Fibroblast of the aortic adventitia (primary cell): ENCODE results near the gene ANAPC7. TPM values are rescaled to one million over a fixed set of nuclear protein-coding genes. Genes with fewer than 3 reads are reported as not detected.

ENCODE experiments used
- DNase-seq: peaks from one replicate; pipeline ENCODE4 v3.0.0-alpha.2; 2010; ENCODE audit warnings: low read depth
- H3K4me3 ChIP-seq: 2 replicates; pipeline ENCODE4 v1.5.1; 2011; ENCODE audit warnings: low read depth, mild to moderate bottlenecking, control low read depth, low read length, moderate library complexity
- total RNA-seq: library from RNA; depleted of rRNA; stranded (reverse); fragments of >200 nt; gene quantifications from 2 replicates; pipeline ENCODE4 v1.2.3, GENCODE V29; 2012; ENCODE audit warnings: low replicate concordance
- TF ChIP-seq, protein P1 (sequence below): IDR thresholded peaks from 2 replicates; pipeline ENCODE4 v1.5.1; 2011; ENCODE audit warnings: mild to moderate bottlenecking, low read length, control low read depth, inconsistent platforms; ENCODE audit not compliant: insufficient read depth

ANAPC7 gene, protein sequence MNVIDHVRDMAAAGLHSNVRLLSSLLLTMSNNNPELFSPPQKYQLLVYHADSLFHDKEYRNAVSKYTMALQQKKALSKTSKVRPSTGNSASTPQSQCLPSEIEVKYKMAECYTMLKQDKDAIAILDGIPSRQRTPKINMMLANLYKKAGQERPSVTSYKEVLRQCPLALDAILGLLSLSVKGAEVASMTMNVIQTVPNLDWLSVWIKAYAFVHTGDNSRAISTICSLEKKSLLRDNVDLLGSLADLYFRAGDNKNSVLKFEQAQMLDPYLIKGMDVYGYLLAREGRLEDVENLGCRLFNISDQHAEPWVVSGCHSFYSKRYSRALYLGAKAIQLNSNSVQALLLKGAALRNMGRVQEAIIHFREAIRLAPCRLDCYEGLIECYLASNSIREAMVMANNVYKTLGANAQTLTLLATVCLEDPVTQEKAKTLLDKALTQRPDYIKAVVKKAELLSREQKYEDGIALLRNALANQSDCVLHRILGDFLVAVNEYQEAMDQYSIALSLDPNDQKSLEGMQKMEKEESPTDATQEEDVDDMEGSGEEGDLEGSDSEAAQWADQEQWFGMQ
- 25.8 and 41.0 TPM in 2 replicates for total RNA-seq

DNA sequence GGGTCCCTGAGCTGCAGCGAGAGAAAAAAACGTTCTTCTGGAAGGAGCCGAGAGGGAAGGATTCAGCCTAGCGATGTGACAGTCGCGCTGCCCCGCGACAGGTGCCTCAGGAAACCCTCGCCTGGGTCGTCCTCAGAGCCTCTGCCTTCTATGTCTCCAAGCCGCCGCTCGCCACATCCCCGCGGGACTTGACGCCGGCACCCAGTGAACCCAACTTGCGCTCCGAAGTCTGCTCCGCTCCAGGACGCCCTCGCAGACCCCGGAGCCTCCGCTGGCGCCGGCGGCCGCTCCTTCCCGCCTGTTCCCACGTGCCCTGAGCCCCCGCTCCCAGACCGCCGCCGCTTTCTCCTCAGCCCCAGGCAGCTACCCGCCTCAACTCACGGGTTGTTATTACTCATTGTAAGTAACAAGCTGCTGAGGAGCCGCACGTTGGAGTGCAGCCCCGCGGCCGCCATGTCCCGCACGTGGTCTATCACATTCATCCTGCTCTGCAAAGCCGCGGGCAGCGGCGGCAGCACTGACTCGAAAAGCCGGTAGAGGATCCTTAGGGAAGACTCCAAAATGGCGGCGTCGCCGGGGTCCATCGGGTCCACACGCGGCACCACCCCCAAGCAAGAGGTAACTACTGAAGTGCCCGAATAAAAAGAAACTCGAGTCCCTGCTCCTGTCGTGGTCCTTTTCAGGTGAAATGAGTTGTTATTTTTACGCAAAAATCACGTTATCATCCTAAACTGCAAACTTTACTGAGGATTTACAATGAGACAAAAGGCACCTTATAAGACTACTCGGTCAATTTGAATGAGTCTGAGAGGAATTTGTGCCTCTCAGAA is at the start of gene ANAPC7:
ANAPC7 (minus strand) TSS at position 563 of the 830 bp plus-strand sequence; CDS start at position 482, 81 bp downstream.
- peak; percentile 93 for DNase-seq
- TF ChIP-seq, protein P1, sequence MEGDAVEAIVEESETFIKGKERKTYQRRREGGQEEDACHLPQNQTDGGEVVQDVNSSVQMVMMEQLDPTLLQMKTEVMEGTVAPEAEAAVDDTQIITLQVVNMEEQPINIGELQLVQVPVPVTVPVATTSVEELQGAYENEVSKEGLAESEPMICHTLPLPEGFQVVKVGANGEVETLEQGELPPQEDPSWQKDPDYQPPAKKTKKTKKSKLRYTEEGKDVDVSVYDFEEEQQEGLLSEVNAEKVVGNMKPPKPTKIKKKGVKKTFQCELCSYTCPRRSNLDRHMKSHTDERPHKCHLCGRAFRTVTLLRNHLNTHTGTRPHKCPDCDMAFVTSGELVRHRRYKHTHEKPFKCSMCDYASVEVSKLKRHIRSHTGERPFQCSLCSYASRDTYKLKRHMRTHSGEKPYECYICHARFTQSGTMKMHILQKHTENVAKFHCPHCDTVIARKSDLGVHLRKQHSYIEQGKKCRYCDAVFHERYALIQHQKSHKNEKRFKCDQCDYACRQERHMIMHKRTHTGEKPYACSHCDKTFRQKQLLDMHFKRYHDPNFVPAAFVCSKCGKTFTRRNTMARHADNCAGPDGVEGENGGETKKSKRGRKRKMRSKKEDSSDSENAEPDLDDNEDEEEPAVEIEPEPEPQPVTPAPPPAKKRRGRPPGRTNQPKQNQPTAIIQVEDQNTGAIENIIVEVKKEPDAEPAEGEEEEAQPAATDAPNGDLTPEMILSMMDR, result peak; percentile 17
- H3K4me3 ChIP-seq, result peak within 1 kb of the TSS; percentile 93

DNA sequence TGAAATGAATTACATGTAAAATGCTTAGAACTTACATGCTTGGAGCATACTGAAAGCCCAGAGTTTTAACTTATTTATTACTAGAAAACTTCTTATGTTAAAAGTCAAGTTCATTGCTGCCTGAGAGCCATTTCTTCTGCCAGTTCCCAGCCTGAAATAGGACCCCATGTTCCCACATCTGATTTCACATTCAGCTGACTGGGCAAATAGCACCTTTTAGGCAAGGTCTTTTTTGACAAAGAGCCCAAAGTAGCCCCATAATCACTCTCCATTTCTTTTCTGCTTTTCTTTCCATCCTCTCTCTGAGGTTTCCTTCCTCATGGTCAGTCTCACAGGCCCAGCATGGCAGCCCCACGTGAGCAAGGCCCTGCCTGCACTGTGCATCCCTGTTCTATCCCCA is 47.8 kb upstream of the ANAPC7 start:
- TF ChIP-seq, protein P1, result no peak
- H3K4me3 ChIP-seq, result no peak overlapping the region

DNA sequence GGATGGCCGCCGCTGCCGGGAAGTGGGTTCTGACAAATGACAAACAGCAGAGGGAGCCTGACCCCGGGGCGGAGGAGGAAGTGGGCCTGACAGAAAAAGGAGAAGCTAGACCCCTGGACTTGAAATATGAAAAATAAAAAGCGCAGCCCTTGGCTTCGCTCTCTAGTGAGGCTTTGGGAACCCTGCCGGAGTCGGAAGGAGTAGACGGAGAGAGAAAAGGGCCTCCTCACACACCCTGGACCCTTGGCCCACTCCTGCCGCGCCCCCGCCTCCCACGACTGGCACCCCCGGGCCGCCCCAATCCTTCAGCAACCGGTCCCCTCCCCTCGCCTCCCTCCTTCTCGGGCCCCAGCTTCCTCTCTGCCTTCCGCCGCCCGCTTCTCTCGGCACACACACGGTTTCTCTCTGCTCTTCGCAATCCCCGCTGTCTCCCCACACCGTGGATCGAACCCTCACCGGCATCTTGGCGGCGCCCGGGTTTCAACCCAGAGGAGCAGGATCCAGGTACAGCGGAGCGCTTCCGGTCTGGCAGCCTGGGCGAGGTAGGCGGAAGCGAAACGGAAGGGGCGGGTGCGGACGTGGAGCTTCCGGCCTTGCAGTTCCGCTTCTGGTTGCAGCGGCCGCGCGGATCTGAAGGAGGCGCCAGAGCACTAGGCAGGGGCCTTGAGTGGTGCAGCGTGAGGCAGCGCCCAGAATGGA is 46.4 kb upstream of the ANAPC7 start, which contains the start of gene ARPC3:
ARPC3 (minus strand) TSS at position 539 of the 699 bp plus-strand sequence; CDS start at position 462, 77 bp downstream.
- H3K4me3 ChIP-seq, result peak within 1 kb of the TSS; percentile 94

More for the DNA sequence above, 47.8 kb upstream of the ANAPC7 start:
- DNase-seq, result no peak

DNA sequence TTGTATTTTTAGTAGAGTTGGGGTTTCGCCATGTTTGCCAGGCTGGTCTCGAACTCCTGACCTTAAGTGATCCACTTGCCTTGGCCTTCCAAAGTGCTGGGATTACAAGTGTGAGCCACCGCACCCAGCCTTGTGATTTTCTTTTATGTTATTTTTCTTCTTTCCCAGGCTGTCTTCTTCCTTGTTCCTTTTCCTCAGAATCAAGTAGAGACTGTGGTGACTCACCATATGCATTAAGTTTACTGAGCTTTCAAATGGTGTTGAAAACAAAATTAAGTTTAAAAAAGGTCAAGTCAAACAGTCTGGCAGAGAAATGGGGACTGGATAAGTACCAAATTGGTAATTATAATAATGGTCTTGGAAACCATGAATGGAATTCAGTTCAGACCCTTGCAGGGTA is 40.9 kb upstream of the ANAPC7 start:
- DNase-seq, result no peak

More for the DNA sequence above, 46.4 kb upstream of the ANAPC7 start, which contains the start of gene ARPC3:
- TF ChIP-seq, protein P1, result peak; percentile 87
- DNase-seq, result peak; percentile 92

DNA sequence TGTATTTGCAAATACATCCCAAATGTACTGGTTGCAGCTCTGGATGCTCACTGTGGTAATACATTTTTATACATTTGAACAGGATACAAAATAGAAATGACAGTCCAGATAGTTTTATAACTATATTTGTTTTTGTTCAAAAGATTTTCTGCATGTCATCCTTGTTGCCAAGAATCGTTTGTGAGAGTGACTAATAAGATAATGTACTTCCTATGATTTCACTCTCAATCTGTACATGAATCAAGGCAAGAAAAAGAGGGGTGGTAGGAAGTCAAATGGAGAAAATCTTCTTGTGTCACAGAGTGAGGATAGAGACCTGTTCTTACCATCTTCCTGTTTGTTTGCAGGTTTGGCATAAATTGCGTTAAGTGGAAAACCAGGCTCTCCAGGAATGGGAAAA is 32.7 kb upstream of the ANAPC7 start:
- peak; percentile 19 for DNase-seq
- TF ChIP-seq, protein P1, result no peak
- no peak overlapping the region for H3K4me3 ChIP-seq

More for the DNA sequence above, 40.9 kb upstream of the ANAPC7 start:
- TF ChIP-seq, protein P1, result no peak
- no peak overlapping the region for H3K4me3 ChIP-seq
